ENCODE data around the gene MTHFR.
A peak's percentile ranks its signal among the peaks of the same experiment; 100 is the strongest.

The MTHFR gene

GRCh38 chr1:11783556-11783955 is 22.2 kb downstream of the MTHFR start:
- peak overlapping the region; percentile 40 for H3K27ac Mint-ChIP-seq
- H3K4me3 Mint-ChIP-seq = no peak overlapping the region
- H3K27me3 Mint-ChIP-seq = no peaks in the 10 kb centered on the region

GRCh38 chr1:11782127-11782708 is 23.5 kb downstream of the MTHFR start:
- Mint-ChIP-seq H3K27me3 (no peaks in the 10 kb centered on the region), H3K4me3 (no peak overlapping the region), H3K9me3 (no peaks in the 10 kb centered on the region), H3K4me1 (peaks cover 19% of the 10 kb centered on the region), H3K36me3 (no peaks in the 10 kb centered on the region), H3K27ac (no peak overlapping the region)
- ATAC-seq = no peak

More at GRCh38 chr1:11783556-11783955, 22.2 kb downstream of the MTHFR start:
- Mint-ChIP-seq H3K4me1 (peaks cover 19% of the 10 kb centered on the region), H3K36me3 (no peaks in the 10 kb centered on the region), H3K9me3 (no peaks in the 10 kb centered on the region)
- no peak for ATAC-seq

DNA sequence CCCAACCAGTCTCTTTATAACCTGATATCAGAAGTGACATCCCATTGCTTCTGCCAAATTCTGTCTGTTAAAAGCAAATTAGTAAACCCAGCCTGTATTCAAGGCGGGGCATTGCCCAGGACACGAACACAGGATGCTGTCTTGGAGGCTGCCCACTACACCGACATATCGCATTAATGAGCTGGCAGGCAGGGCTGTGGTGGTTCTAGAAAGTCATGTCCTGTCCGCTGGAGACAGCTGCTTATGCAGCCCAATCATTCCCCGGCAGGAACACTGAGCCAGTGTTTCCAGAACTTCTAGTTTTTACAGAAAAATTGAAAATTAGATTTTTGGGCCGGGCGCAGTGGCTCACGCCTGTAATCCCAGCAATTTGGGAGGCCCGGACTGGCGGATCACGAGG is 24.5 kb downstream of the MTHFR start:
- H3K9me3 Mint-ChIP-seq = no peaks in the 10 kb centered on the region
- no peak for ATAC-seq
- no peaks in the 10 kb centered on the region for H3K36me3 Mint-ChIP-seq
- H3K4me1 Mint-ChIP-seq = peaks cover 14% of the 10 kb centered on the region
- H3K27ac Mint-ChIP-seq = no peak overlapping the region
- H3K4me3 Mint-ChIP-seq = no peak overlapping the region
- H3K27me3 Mint-ChIP-seq = no peaks in the 10 kb centered on the region

GRCh38 chr1:11780380-11781147 is 25.2 kb downstream of the MTHFR start:
- H3K9me3 Mint-ChIP-seq = no peaks in the 10 kb centered on the region
- ATAC-seq = no peak

GRCh38 chr1:11779715-11780379 is 25.9 kb downstream of the MTHFR start:
- Mint-ChIP-seq H3K4me3 (no peak overlapping the region), H3K36me3 (no peaks in the 10 kb centered on the region), H3K27ac (no peak overlapping the region), H3K9me3 (no peaks in the 10 kb centered on the region), H3K27me3 (no peaks in the 10 kb centered on the region), H3K4me1 (peaks cover 4% of the 10 kb centered on the region)
- no peak for ATAC-seq

More at GRCh38 chr1:11780380-11781147, 25.2 kb downstream of the MTHFR start:
- no peaks in the 10 kb centered on the region for H3K27me3 Mint-ChIP-seq
- H3K36me3 Mint-ChIP-seq = no peaks in the 10 kb centered on the region
- H3K4me1 Mint-ChIP-seq = peaks cover 11% of the 10 kb centered on the region
- no peak overlapping the region for H3K27ac Mint-ChIP-seq
- H3K4me3 Mint-ChIP-seq = no peak overlapping the region

DNA sequence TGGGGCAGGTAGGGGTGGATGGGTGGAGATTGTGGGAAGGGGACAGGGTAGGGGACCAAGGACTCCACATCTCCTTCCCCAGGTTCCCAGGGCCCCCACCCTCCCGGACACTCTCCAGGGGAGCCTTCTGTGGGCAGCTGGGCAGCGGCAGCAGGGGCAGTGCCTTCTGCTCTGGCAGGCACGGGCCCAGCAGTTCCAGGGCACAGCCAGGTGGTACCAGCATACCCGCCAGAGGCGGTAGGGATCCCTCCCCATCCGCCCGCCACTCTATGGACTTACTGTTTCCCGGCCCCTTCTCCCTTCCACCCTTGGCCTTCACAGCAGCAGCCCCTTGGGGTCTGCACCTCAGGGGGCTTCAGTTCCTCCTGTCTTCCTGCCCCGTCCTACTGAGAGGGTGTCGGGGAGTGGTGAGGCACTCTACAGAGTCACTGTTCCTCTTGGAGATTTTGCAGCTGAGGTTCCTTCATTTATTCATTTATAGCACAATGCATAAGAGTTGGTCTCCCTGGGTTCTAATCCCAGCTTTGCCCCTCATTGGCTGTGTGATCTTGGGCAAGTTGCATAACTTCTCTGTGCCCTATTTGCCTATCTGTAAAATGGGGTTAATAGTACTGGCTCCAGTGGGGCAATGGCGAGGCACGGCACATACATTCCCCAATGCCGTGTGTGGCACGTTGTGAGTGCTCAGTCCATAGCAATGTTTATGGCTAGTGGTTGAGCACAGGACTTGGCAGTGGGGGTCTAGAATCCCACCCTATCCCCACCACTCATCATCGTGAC is 26.7 kb downstream of the MTHFR start:
- no peak for ATAC-seq
- no peaks in the 10 kb centered on the region for H3K9me3 Mint-ChIP-seq
- no peak overlapping the region for H3K4me3 Mint-ChIP-seq
- H3K36me3 Mint-ChIP-seq = no peaks in the 10 kb centered on the region
- H3K27me3 Mint-ChIP-seq = no peaks in the 10 kb centered on the region
- no peak overlapping the region for H3K27ac Mint-ChIP-seq
- H3K4me1 Mint-ChIP-seq = no peaks in the 10 kb centered on the region

GRCh38 chr1:11778336-11778735 is 27.4 kb downstream of the MTHFR start:
- Mint-ChIP-seq H3K27me3 (no peaks in the 10 kb centered on the region), H3K36me3 (no peaks in the 10 kb centered on the region), H3K27ac (no peak overlapping the region), H3K4me1 (no peaks in the 10 kb centered on the region), H3K4me3 (no peak overlapping the region), H3K9me3 (no peaks in the 10 kb centered on the region)
- no peak for ATAC-seq

GRCh38 chr1:11777658-11778322 is 28.0 kb downstream of the MTHFR start:
- H3K27me3 Mint-ChIP-seq = no peaks in the 10 kb centered on the region
- no peaks in the 10 kb centered on the region for H3K9me3 Mint-ChIP-seq
- no peaks in the 10 kb centered on the region for H3K36me3 Mint-ChIP-seq
- no peak for ATAC-seq
- H3K27ac Mint-ChIP-seq = no peak overlapping the region
- H3K4me1 Mint-ChIP-seq = no peaks in the 10 kb centered on the region
- no peak overlapping the region for H3K4me3 Mint-ChIP-seq

DNA sequence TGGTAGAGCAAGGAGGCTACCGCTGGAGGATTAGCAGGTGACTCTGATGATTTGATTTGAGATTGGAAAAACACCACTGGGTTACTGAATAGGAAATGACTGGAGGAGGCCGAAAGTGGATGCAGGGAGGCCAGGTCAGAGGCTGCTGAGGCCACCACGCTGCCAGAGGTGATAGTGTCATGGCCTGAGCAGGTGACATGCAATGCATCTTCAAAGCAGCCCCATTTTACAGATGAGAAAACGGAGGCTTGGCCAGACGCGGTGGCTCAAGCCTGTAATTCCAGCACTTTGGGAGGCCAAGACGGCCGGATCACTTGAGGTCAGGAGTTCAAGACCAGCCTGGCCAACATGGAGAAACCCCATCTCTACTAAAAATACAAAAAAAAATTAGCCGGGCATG is 31.0 kb downstream of the MTHFR start:
- Mint-ChIP-seq H3K27me3 (no peaks in the 10 kb centered on the region), H3K4me1 (peaks cover 7% of the 10 kb centered on the region), H3K27ac (no peak overlapping the region), H3K36me3 (no peaks in the 10 kb centered on the region), H3K9me3 (no peaks in the 10 kb centered on the region), H3K4me3 (no peak overlapping the region)
- ATAC-seq = no peak

- Mint-ChIP-seq H3K27ac (peak overlapping the region; percentile 32), H3K27me3 (no peaks in the 10 kb centered on the region), H3K4me3 (no peak overlapping the region), H3K4me1 (peaks cover 7% of the 10 kb centered on the region), H3K36me3 (no peaks in the 10 kb centered on the region), H3K9me3 (no peaks in the 10 kb centered on the region)
- no peak for ATAC-seq
These were observed 33.3 kb downstream of the MTHFR start for GRCh38 chr1:11772458-11772857.

GRCh38 chr1:11771481-11772043 is 34.2 kb downstream of the MTHFR start:
- Mint-ChIP-seq H3K27me3 (no peaks in the 10 kb centered on the region), H3K4me1 (peaks cover 7% of the 10 kb centered on the region), H3K4me3 (no peak overlapping the region), H3K9me3 (no peaks in the 10 kb centered on the region), H3K36me3 (no peaks in the 10 kb centered on the region), H3K27ac (no peak overlapping the region)
- ATAC-seq = no peak

- Mint-ChIP-seq H3K27ac (no peak overlapping the region), H3K4me1 (peaks cover 7% of the 10 kb centered on the region), H3K36me3 (no peaks in the 10 kb centered on the region), H3K27me3 (peaks cover 9% of the 10 kb centered on the region), H3K9me3 (no peaks in the 10 kb centered on the region), H3K4me3 (no peak overlapping the region)
- ATAC-seq = no peak
These were observed 35.8 kb downstream of the MTHFR start for GRCh38 chr1:11770011-11770410.

DNA sequence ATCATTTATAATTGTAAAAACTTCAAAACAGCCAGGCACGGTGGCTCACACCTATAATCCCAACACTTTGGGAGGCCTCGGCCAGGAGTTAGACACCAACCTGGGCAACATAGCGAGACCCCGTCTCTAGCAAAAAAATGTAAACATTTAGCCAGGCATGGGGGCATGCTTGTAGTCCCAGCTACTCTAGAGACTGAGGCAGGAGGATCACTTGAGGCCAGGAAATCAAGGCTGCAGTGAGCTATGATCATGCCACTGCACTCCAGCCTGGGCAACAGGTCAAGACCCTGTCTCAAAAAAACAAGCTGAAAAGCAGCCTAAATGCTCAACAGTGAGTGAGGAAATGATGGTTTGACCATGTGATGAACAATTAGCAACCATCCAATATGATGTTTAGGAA is 36.5 kb downstream of the MTHFR start:
- peaks cover 10% of the 10 kb centered on the region for H3K27me3 Mint-ChIP-seq
- no peak for ATAC-seq
- H3K9me3 Mint-ChIP-seq = no peaks in the 10 kb centered on the region
- H3K36me3 Mint-ChIP-seq = no peaks in the 10 kb centered on the region
- H3K27ac Mint-ChIP-seq = no peak overlapping the region
- peaks cover 7% of the 10 kb centered on the region for H3K4me1 Mint-ChIP-seq
- H3K4me3 Mint-ChIP-seq = no peak overlapping the region

DNA sequence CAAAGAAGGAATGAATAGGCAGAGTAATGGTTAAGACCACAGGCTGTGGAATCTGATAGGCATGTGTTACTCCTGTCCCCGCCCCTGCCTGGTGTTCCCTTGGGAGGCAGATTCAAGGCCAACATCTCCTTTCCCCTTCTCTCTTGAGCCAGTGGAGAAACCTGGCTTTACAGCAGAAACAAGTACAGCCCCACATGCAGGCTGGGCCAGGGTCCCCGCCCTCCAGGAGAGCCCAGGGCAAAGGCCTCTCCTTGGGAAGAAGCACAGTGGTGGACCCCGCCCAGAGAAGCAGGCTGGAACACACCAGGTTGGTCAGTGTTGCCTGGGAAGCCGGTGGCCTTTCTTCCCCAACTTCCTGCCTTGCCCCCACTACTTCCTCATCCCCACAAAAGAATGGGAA is 36.9 kb downstream of the MTHFR start:
- Mint-ChIP-seq H3K4me3 (no peak overlapping the region), H3K27me3 (peaks cover 15% of the 10 kb centered on the region), H3K4me1 (peaks cover 7% of the 10 kb centered on the region), H3K36me3 (no peaks in the 10 kb centered on the region), H3K9me3 (no peaks in the 10 kb centered on the region), H3K27ac (no peak overlapping the region)
- ATAC-seq = no peak
